NCI-H524 (cell line): ENCODE data around the gene NUMA1.

ENCODE experiments used
- DNase-seq, 2 experiments: peaks; one replicate each; lab custom pipeline; 2025; lab: John Stamatoyannopoulos, UW

The NUMA1 gene

GRCh38 chr11:72000202-72000867 lies 80.0 kb downstream of the NUMA1 start:
- no peak for DNase-seq

- no peak for DNase-seq
Observed at GRCh38 chr11:71999798-72000197, 80.5 kb downstream of the NUMA1 start.

- no peak for DNase-seq
Observed at GRCh38 chr11:71999362-71999761, 81.0 kb downstream of the NUMA1 start.

GRCh38 chr11:71998649-71999310 lies 81.6 kb downstream of the NUMA1 start, which contains the start of gene IL18BP:
Gene IL18BP, plus strand, starts transcription at chr11:71998909. Its CDS starts 1,076 bp downstream, at chr11:71999985.
- no peak for DNase-seq

GRCh38 chr11:71998061-71998460 lies 82.3 kb downstream of the NUMA1 start:
- DNase-seq = no peak

GRCh38 chr11:71997594-71997993 lies 82.7 kb downstream of the NUMA1 start:
- DNase-seq = no peak

GRCh38 chr11:71996946-71997345 lies 83.4 kb downstream of the NUMA1 start:
- peak; percentile 66 to 88 for DNase-seq

GRCh38 chr11:71996517-71996916 lies 83.8 kb downstream of the NUMA1 start:
- DNase-seq = no peak

- peak in 1 of 2 experiments; percentile 10 for DNase-seq
Observed at GRCh38 chr11:71995726-71996291, 84.5 kb downstream of the NUMA1 start.

GRCh38 chr11:71994786-71995185 lies 85.6 kb downstream of the NUMA1 start:
- no peak for DNase-seq

- DNase-seq = no peak
Observed at GRCh38 chr11:71992136-71992730, 88.1 kb downstream of the NUMA1 start.

- no peak for DNase-seq
Observed at GRCh38 chr11:71991494-71991893, 88.8 kb downstream of the NUMA1 start.

GRCh38 chr11:71990701-71991100 lies 89.6 kb downstream of the NUMA1 start:
- no peak for DNase-seq

- no peak for DNase-seq
Observed at GRCh38 chr11:71988050-71988449, 92.3 kb downstream of the NUMA1 start.

GRCh38 chr11:71987521-71987920 lies 92.8 kb downstream of the NUMA1 start:
- DNase-seq = no peak

- DNase-seq = no peak
Observed at GRCh38 chr11:71986131-71986530, 94.2 kb downstream of the NUMA1 start.

GRCh38 chr11:71979602-71980001 lies 100.7 kb downstream of the NUMA1 start:
- DNase-seq = no peak

- no peak for DNase-seq
Observed at GRCh38 chr11:71979094-71979493, 101.2 kb downstream of the NUMA1 start.

- peak in 1 of 2 experiments; percentile 46 for DNase-seq
Observed at GRCh38 chr11:71977743-71978418, 102.5 kb downstream of the NUMA1 start.

- no peak for DNase-seq
Observed at GRCh38 chr11:71977090-71977489, 103.3 kb downstream of the NUMA1 start.

- DNase-seq = no peak
Observed at GRCh38 chr11:71976551-71976950, 103.8 kb downstream of the NUMA1 start.

- no peak for DNase-seq
Observed at GRCh38 chr11:71971680-71972079, 108.7 kb downstream of the NUMA1 start.
